HG03521 (cell line): ENCODE measurements around the gene BHLHA15.
A peak's percentile ranks its signal among the peaks of the same experiment; 100 is the strongest.

ENCODE experiments used
- ATAC-seq: cut with Tn5 transposase; IDR thresholded peaks from one replicate; pipeline ENCODE4 v1.9.1; 2021; ENCODE audit warnings: mild to moderate bottlenecking, moderate library complexity; ENCODE audit not compliant: unreplicated experiment

Gene BHLHA15

GRCh38 chr7:98211221-98211675 is at the start of gene BHLHA15:
Gene BHLHA15 (plus strand): TSS chr7:98211439. CDS start chr7:98212310, 871 bp downstream.
- no peak for ATAC-seq

DNA sequence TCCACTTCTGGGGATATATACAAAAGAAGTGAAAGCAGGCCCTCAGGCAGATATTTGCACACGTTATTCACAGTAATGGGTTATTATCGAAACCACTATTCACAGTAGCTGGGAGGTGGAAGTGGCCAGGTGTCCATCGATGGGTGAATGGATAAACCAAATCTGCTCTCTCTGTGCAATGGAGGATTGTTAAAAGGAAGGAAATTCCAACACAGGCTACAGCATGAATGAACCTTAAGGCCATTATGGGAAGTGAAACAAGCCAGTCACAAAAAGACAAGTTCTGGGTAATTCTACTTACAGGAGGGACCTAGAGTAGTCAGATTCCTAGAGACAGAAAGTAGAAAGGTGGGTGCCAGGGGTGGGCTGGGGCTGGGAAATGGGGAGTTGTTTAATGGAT is 48.5 kb upstream of the BHLHA15 start:
- no peak for ATAC-seq

DNA sequence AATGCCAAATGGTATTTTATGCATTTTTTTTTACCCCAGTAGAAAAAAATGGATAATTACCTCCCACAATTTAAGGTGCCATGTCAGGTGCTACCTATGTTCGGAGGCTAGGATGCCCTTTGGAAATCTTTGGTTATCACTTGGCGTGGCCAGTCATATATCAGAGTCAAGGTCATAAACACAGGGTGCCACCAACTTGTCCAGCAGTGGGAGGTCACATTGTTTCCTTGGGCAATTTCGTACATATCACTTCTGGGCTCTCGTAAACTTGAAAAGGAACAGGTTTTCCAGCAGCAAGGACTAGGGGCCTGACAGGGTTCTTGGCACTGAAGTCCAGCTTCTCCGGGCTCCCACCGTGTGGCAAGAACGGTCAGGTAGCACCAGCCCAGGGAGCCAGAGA is 48.0 kb upstream of the BHLHA15 start:
- ATAC-seq, result no peak

DNA sequence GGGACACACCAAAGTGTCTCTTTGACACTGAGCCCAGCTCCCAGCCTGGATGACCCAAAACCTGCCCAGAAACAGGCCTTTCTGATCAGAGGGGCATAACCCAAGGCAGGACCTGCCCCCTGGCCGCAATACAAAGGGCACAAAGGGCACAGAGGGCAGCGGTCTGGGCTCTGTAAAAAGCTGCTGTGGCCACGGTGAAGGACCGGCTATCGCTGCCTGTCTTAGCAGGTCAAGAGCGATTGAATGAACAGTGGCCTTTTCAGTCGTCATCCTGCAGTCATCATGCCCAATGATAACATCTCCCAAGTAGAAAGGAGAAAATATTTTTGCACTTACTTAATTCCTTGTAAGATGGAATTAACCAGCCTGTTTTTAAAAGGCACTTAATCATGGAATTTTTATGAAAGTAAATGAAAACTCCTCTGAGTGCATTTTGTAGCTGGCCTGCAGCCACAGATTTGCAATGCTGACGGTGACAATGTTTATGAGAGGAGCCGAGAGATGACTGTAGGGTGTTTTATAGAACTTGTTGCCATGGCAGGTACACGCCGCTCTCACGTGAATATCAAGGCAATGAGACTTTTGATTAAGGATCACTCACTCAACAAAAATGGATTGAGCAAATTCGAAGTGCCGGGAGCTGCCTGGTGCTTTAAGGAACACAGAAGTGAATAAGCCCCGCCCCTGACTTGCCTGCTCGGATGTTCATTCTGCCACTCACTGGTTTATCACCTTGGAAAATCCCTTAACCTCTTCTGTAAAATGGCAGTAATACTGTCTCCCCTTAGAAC is 47.3 kb upstream of the BHLHA15 start:
- no peak for ATAC-seq

DNA sequence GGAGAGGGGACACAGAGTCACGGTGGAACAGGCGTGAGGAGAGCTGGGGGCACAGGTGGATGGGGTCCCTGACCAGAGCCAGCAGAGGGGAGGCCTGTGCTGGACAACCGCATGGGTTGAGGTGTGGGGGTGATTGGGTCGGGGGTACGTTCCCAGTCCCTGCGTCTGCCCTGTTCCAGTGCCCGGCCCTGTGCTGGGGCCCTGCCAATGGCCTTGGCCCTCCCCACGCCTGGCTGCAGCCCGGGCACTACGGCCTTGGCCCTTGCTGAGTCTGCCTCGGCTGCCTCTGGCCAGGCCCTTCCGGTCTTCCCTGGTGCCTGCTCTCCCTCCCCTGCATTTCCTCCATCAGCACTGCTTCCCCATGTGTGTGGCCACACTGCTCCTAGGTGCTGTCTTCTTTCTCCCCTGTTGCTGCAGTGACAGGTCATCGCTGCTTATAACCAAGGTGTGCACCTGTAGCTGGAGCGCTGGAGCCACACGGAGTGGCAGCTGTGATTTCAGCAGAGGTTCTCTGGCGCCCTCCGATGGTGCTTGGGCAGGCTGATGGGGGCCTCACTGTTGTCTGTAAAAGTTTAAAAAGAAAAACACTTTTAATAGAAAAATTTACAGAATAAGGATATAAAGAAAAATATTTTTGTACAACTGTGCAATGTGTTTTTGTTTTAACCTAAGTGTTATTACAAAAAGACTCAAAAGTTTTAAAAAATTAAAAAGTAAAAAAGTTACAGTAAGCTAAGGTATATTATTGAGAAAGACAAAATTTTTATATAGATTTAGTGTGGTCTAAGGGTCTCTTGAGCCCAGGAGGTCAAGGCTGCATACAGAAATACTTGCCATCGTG is 45.2 kb upstream of the BHLHA15 start:
- ATAC-seq, result peak; percentile 63

GRCh38 chr7:98166668-98166970 is 44.6 kb upstream of the BHLHA15 start:
- no peak for ATAC-seq

DNA sequence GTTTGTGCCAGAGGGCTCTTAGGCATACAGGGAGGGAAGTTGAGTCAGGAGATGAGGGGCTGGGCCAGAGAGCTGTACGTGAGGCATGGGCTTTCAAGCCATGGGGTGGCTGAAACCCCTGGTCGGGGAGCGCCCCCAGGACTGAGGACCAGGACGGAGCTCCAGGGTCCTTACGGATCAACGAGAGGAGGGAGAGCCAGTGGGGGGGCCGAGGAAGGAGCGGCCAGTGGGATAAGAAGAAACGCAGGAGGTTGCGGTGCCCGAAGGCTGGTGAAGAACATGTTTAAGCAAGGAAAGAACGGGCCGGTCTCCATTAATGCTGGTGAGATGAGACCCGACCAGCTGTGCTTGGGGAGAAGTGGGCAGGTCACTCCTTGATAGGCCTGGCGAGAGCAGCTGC is 43.6 kb upstream of the BHLHA15 start:
- no peak for ATAC-seq

DNA sequence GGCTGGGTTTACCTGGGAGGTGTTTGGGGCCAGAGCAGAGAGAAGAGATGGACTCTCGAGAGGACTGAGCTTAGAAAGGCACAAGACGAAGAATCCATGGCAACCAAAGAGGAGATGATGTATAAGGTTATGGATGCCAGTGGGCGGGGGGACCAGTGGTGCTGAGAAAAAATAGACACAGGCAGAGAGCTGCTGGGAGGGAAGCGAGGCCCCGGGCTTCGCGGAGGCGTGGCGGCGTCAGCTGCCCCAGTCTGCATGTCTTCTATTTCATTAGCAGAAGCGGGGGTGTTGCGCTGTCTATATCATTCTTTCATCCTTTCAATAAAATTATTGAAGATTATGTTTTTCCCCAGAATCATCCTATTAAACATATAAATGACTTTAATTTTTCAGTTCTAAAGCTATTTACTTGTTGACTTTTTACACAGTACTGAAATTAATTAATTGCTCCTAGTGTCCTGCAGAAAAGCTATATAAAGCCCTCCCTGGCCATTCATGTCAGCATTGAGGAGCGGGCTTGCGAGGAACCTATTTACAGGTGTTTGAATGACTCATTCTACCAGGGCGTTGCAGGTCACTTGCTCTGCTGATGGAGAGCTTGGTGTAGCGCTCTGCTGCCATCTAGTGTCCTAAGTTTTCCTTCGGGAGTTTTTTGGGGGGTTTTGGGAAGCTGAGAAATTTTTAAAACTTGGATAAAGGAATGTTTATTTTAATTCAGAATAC is 42.9 kb upstream of the BHLHA15 start:
- ATAC-seq, result peak; percentile 46

GRCh38 chr7:98168904-98169621 is 42.2 kb upstream of the BHLHA15 start:
- ATAC-seq, result no peak

DNA sequence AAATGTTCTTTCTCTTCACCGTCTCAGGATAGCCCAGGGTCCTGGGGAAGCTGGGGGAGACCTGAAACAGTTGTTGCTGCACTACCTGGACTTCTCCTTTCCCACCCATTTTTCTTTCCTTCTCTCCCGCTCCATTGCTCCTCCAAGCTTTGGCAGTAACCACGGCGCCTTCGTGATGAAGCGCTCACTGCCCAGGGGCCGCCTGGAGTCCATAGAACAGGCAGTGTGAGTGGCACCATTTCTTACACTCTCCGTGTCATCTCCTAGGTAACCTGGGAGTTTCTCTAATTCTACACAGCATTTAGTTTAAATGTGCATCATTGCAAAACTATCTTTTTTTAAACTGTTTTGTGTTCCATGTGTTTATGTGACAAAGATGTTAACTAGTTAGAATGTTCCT is 40.3 kb upstream of the BHLHA15 start:
- ATAC-seq, result no peak

DNA sequence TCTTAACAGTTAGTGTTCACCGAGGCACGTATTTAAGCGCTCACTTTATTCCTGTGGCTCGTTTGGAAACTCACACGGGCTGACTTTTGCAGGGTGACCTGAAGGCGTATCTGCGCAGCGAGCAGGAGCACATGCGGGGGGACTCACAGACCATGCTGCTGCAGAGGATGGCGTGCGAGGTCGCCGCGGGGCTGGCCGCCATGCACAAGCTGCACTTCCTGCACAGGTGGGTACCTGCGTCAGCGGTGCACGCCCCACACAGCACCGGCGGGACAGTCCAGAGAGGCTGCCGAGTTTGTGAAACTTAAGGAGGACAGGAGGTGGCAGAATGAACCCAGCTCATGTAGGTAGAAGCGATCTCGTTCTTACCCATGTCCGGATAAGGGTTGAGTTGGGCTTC is 39.8 kb upstream of the BHLHA15 start:
- no peak for ATAC-seq

DNA sequence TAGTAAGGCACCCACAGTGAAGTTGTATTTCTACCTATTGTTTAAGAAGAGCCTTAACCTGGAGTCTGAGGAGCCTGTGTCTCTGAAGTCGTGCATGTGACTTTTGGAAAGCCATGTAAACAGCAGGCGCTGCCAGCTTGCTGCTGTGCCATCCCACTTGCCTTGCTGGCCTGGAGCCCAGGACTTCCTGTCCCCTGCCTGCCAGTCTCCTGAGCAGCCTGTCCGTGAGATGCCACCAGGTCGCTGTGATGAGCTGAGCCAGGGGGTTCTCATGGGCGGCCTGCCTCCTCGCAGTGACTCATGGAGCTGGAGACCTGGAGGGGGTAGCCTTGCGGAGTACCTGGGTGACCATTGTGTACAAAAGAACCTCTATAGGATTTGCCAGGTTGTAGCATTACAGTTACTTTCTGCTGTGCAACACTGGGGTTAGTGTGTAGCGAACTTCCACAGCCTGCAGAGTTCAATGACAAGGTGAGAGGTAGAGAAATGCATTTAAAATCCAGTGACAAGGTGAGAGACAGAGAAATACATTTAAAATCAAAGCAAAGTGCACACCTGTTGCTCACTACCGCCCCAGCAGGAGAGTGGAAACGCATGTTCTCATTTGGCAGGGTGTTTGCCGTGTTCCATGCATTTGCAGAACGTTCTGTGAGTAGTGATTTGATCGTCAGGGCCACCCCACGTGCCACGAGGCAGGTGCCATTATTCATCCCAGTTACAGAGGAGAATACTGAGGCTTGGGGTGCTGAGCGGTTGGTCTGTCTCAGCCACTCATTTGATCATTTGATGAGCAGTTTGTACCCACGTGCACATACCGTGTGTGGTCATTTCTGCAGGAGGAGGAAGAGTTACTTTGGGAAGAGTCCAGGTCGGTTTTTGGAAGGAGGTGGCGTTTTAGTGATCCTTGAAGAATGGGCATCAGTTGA is 36.6 kb upstream of the BHLHA15 start:
- ATAC-seq, result no peak

DNA sequence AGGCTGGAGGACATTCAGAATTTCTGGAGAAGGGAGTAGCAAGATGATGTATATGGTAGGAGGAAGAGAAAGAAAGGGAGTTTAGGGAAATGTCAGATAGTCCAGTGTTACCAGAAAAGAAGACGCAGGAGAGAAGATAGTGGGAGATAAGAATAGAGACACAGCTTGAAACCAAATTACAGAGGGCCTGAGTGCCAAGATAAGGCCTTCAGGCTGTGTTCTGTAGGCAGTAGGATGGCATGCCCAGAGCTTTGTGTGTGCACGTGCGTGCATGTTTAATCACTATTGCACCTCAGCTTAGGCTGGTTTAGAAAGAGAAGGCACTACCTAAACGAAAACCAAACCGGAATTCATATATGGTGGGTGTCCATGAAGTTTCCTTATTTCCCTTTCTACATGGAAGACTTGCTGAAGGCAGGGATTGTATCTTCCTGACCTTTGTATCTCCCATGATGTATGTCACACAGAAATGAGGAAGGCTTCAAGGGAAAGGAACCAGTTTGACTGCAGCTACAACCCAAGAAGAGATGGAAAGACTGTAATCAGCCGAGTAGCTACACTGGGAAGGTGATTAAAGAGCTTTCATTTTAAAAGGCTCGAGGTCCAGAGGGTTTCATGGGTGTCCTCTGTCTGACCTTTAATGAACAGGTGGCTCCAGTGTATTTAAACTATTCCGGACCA is 35.8 kb upstream of the BHLHA15 start:
- no peak for ATAC-seq

- no peak for ATAC-seq
Measured at GRCh38 chr7:98177553-98177952, 33.7 kb upstream of the BHLHA15 start.

GRCh38 chr7:98178321-98178720 is 32.9 kb upstream of the BHLHA15 start:
- ATAC-seq, result no peak

DNA sequence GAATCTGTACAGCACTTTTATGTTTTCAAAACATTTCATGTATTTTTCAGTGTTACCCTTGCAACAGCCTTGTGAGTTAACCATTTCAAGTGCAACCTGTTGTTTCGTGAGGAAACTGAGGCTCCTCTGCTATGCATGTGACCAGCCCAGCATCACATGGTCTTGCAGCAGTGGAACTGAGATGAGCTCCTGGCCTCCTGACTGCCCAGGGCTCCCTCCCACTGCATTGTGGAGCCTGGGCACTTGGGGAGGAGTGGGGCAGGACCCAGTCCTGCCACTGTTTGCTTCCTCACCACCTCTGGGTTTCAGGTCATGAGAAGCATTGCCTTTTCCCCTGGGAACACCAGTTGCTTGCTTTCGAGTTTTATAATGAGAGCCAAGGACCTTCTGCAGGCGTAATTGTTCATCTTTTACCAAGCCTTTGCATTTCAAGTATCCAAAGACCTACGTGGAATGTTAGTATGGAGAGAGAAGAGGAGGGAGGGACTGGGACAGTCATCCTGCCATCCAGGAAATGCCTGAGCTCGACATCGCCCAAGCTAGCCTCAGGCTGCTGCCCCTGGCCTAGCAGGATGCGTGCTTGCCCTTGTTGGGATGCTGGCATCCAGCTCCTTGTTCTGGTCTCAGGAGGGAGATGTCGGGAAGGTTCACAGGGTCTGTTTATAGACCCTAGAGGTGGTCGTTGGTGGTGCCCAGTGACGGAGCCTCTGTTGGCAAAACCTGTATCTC is 32.3 kb upstream of the BHLHA15 start:
- ATAC-seq, result no peak

GRCh38 chr7:98180751-98181150 is 30.5 kb upstream of the BHLHA15 start:
- no peak for ATAC-seq

- no peak for ATAC-seq
Measured at GRCh38 chr7:98185101-98185500, 26.1 kb upstream of the BHLHA15 start.
